OCI-LY3 (cell line): ENCODE data around the gene SCAI.
"Not testable (repeated sequence)": the region's sequence is repeated elsewhere in the genome, so short reads cannot be mapped to it uniquely, and the experiment has no call there.

Experiments used
- H2AFZ ChIP-seq: fragments of 200-600, 300-600 bp; shearing (Covaris generic); 2 replicates; pipeline ENCODE4 v1.6.0; 2014; ENCODE audit warnings: antibody characterized with exemption, low read depth, low read length
- H3K27ac ChIP-seq: fragments of 200-600, 300-600 bp; sonication (generic); 2 replicates; pipeline ENCODE4 v1.5.1; 2014; ENCODE audit warnings: mild to moderate bottlenecking, low read length, moderate library complexity, mixed read lengths
- H3K27me3 ChIP-seq: fragments of 200-600, 300-600 bp; sonication (generic); 2 replicates; pipeline ENCODE4 v1.6.1; 2014; ENCODE audit warnings: low read depth, low read length, mixed read lengths
- H3K36me3 ChIP-seq: fragments of 200-600, 300-600 bp; sonication (generic); replicated peaks from 2 replicates; pipeline ENCODE3; 2014; ENCODE audit warnings: low read depth, low read length, mixed read lengths
- H3K4me1 ChIP-seq: fragments of 300-600, 200-600 bp; sonication (generic); 2 replicates; pipeline ENCODE4 v1.6.1; 2014; ENCODE audit warnings: low read length, mixed read lengths
- H3K4me2 ChIP-seq: fragments of 200-600, 300-600 bp; sonication (generic); 2 replicates; pipeline ENCODE4 v1.6.1; 2014; ENCODE audit warnings: low read length, mixed read lengths
- H3K4me3 ChIP-seq: fragments of 300-600, 200-600 bp; sonication (generic); 2 replicates; pipeline ENCODE4 v1.5.1; 2014; ENCODE audit warnings: antibody characterized with exemption, mild to moderate bottlenecking, low read length, moderate library complexity
- H3K79me2 ChIP-seq: fragments of 300-600, 200-600 bp; shearing (Covaris generic); 2 replicates; pipeline ENCODE4 v1.6.1; 2014; ENCODE audit warnings: mild to moderate bottlenecking, low read length, mixed read lengths
- H3K9ac ChIP-seq: fragments of 300-600, 200-600 bp; shearing (Covaris generic); 2 replicates; pipeline ENCODE4 v1.6.0; 2014; ENCODE audit warnings: mild to moderate bottlenecking, low read length, moderate library complexity
- H3K9me3 ChIP-seq: fragments of 200-600, 300-600 bp; shearing (Covaris generic); 2 replicates; pipeline ENCODE4 v1.6.1; 2014; ENCODE audit warnings: low read length, mixed read lengths; ENCODE audit not compliant: insufficient read depth
- H4K20me1 ChIP-seq: fragments of 200-600, 300-600 bp; sonication (generic); 2 replicates; pipeline ENCODE4 v1.6.1; 2016; ENCODE audit warnings: low read length, mixed read lengths; ENCODE audit not compliant: insufficient read depth
- CTCF ChIP-seq: fragments of 200-600, 300-600 bp; sonication (generic); IDR thresholded peaks from 2 replicates; pipeline ENCODE4 v1.5.1; 2014; ENCODE audit warnings: antibody characterized with exemption, low read length, low read depth
- EZH2phosphoT487 ChIP-seq: fragments of 200-600 bp; shearing (Covaris generic); IDR thresholded peaks from 2 replicates; pipeline ENCODE4 v1.6.1; 2018; ENCODE audit warnings: antibody characterized with exemption, mixed run types, low read depth

The SCAI gene

GRCh38 chr9:124960409-124960752 is 182.9 kb downstream of the SCAI start:
- H3K4me1 ChIP-seq = peaks cover 11% of the 10 kb centered on the region
- H3K36me3 ChIP-seq = no peaks in the 10 kb centered on the region
- no peaks in the 10 kb centered on the region for H3K27me3 ChIP-seq
- H3K9me3 ChIP-seq = no peaks in the 10 kb centered on the region
- no peaks in the 10 kb centered on the region for H4K20me1 ChIP-seq
- TF ChIP-seq CTCF (no peak), EZH2phosphoT487 (no peak)
- no peak overlapping the region for H3K4me3 ChIP-seq
- H2AFZ ChIP-seq = no peak overlapping the region
- no peak overlapping the region for H3K9ac ChIP-seq
- H3K27ac ChIP-seq = no peak overlapping the region
- H3K4me2 ChIP-seq = no peak overlapping the region
- H3K79me2 ChIP-seq = no peaks in the 10 kb centered on the region

- H3K27ac ChIP-seq, H3K4me3 ChIP-seq, H2AFZ ChIP-seq, H3K9me3 ChIP-seq, H3K27me3 ChIP-seq, H3K79me2 ChIP-seq, H3K36me3 ChIP-seq, H3K9ac ChIP-seq, H3K4me2 ChIP-seq, H4K20me1 ChIP-seq: not testable (repeated sequence)
- peaks cover 11% of the 10 kb centered on the region for H3K4me1 ChIP-seq
Measured at GRCh38 chr9:124959671-124960408, 183.5 kb downstream of the SCAI start.

GRCh38 chr9:124954255-124954654 is 189.1 kb downstream of the SCAI start:
- Histone ChIP-seq H3K4me1 (peaks cover 9% of the 10 kb centered on the region), H3K27me3 (no peaks in the 10 kb centered on the region), H3K36me3 (no peaks in the 10 kb centered on the region), H3K79me2 (no peaks in the 10 kb centered on the region), H3K9me3 (no peaks in the 10 kb centered on the region), H3K4me2 (no peak overlapping the region), H3K9ac (no peak overlapping the region), H3K27ac (no peak overlapping the region), H3K4me3 (no peak overlapping the region), H2AFZ (no peak overlapping the region), H4K20me1 (no peaks in the 10 kb centered on the region)
- TF ChIP-seq EZH2phosphoT487 (no peak), CTCF (no peak)

GRCh38 chr9:124950050-124950718 is 193.1 kb downstream of the SCAI start:
- Histone ChIP-seq H3K9me3 (no peaks in the 10 kb centered on the region), H3K4me1 (peaks cover 9% of the 10 kb centered on the region), H3K9ac (no peak overlapping the region), H3K4me2 (no peak overlapping the region), H3K27me3 (no peaks in the 10 kb centered on the region), H2AFZ (no peak overlapping the region), H4K20me1 (no peaks in the 10 kb centered on the region), H3K36me3 (no peaks in the 10 kb centered on the region), H3K79me2 (no peaks in the 10 kb centered on the region), H3K4me3 (no peak overlapping the region), H3K27ac (no peak overlapping the region)
- no peak for TF ChIP-seq CTCF
